GM12878 (cell line): ENCODE data around the gene EPHB2.

Experiments used
- BHLHE40 ChIP-seq, 2 experiments: fragments of 450-650 bp in 1 of 2; IDR thresholded peaks; 2 replicates each; pipeline ENCODE4 v1.6.1; 2011 to 2017; ENCODE audit warnings: low read depth in 2 of 2, borderline replicate concordance in 1 of 2, improper control_type of control experiment in 1 of 2, low read length in 1 of 2, mild to moderate bottlenecking in 1 of 2
- CEBPB ChIP-seq, 2 experiments: fragments of 150-350 bp in 1 of 2; IDR thresholded peaks; 2 replicates each; pipeline ENCODE4 v1.6.1; 2012 to 2014; ENCODE audit warnings: low read depth in 2 of 2, low read length in 2 of 2, borderline replicate concordance in 1 of 2, inconsistent platforms in 1 of 2
- DPF2 ChIP-seq: fragments of 450-650 bp; IDR thresholded peaks from 2 replicates; pipeline ENCODE4 v1.6.1; 2017; ENCODE audit warnings: mild to moderate bottlenecking
- EZH2 ChIP-seq: IDR thresholded peaks from 2 replicates; pipeline ENCODE4 v1.6.1; 2012; ENCODE audit warnings: low read depth, mild to moderate bottlenecking, control low read depth, inconsistent platforms, low read length, borderline replicate concordance; ENCODE audit not compliant: control insufficient read depth
- MYC ChIP-seq: IDR thresholded peaks from 2 replicates; pipeline ENCODE4 v1.6.1; 2011; ENCODE audit warnings: mild to moderate bottlenecking, low read length, moderate library complexity, inconsistent platforms; ENCODE audit not compliant: insufficient read depth, insufficient replicate concordance, insufficient read length, severe bottlenecking
- POLR2A ChIP-seq: IDR thresholded peaks from 2 replicates; pipeline ENCODE4 v1.6.1; 2011; ENCODE audit warnings: low read depth, mild to moderate bottlenecking, low read length
- RAD21 ChIP-seq: IDR thresholded peaks from 2 replicates; pipeline ENCODE4 v1.6.1; 2011; ENCODE audit warnings: mild to moderate bottlenecking, low read depth, low read length, moderate library complexity; ENCODE audit not compliant: insufficient read depth
- RBBP5 ChIP-seq: fragments of 200-600 bp; sonication (generic); conservative IDR thresholded peaks from 2 replicates; pipeline ENCODE4 v1.6.1; 2016
- SP1 ChIP-seq: IDR thresholded peaks from one replicate; pipeline ENCODE4 v1.6.1; 2011; ENCODE audit warnings: low read depth, low read length
- TAF1 ChIP-seq: IDR thresholded peaks from 2 replicates; pipeline ENCODE4 v1.6.1; 2011; ENCODE audit warnings: mild to moderate bottlenecking, low read depth, low read length, borderline replicate concordance
- TF ChIP-seq, protein P1 (sequence below), 3 experiments: IDR thresholded peaks in 2 of 3; conservative IDR thresholded peaks in 1 of 3; 2 replicates each; pipeline ENCODE4 v1.5.1; 2011; ENCODE audit warnings: low read depth in 3 of 3, low read length in 3 of 3, mild to moderate bottlenecking in 3 of 3, control low read depth in 2 of 3, moderate library complexity in 2 of 3, inconsistent platforms in 1 of 3, mixed read lengths in 1 of 3; ENCODE audit not compliant: control insufficient read depth in 2 of 3, insufficient read depth in 1 of 3; ENCODE audit errors: extremely low read depth in 1 of 3
- TF ChIP-seq, protein P2 (sequence below): IDR thresholded peaks from 2 replicates; pipeline ENCODE4 v1.6.1; 2011; ENCODE audit warnings: low read depth, mild to moderate bottlenecking, low read length, moderate library complexity, borderline replicate concordance; ENCODE audit errors: extremely low read depth

DNA sequence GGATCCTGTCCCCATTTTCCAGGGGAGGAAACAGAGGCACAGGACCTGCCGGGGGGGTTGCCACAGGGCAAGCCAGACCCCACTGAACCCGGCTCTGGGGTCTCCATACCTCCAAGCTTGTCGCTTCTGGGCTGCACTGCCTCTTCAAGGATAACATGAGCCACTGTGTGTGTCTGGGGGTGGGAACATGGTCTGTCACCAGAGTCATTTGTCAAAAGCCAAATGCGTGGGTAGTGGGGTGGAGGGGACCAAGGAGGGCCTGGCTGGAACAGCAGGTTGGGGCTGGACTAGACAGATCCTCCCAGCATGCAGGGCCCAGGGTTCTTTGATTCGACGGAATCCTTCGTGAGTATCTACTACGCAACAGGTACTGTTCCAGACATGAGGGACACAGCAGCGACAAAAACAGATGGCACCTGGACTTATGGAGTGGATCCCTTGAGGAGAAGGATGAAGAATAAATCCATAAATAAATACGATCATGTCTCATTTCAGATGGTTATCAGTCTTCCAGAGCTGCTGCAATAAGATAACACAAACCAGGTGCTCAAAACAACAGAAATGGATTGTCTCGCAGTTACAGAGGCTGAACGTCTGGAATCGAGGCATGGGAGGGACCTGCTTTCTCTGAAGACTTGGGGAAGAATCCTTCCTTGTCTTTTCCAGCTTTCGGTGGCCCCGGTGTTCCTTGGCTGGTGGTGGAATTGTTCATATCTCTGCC, 28.9 kb upstream of the EPHB2 start:
- TF ChIP-seq, protein P1, sequence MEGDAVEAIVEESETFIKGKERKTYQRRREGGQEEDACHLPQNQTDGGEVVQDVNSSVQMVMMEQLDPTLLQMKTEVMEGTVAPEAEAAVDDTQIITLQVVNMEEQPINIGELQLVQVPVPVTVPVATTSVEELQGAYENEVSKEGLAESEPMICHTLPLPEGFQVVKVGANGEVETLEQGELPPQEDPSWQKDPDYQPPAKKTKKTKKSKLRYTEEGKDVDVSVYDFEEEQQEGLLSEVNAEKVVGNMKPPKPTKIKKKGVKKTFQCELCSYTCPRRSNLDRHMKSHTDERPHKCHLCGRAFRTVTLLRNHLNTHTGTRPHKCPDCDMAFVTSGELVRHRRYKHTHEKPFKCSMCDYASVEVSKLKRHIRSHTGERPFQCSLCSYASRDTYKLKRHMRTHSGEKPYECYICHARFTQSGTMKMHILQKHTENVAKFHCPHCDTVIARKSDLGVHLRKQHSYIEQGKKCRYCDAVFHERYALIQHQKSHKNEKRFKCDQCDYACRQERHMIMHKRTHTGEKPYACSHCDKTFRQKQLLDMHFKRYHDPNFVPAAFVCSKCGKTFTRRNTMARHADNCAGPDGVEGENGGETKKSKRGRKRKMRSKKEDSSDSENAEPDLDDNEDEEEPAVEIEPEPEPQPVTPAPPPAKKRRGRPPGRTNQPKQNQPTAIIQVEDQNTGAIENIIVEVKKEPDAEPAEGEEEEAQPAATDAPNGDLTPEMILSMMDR (IDR thresholded peaks at IDR 0.05 in 2 of 3, conservative IDR thresholded peaks at IDR 0.05 in 1 of 3; ENCODE audit: control insufficient read depth in 2 of 3, extremely low read depth in 1 of 3, insufficient read depth in 1 of 3, low read depth in 3 of 3, low read length in 3 of 3) = no peak
- TF ChIP-seq POLR2A (no peak), MYC (no peak), BHLHE40 (IDR thresholded peaks at IDR 0.05; ENCODE audit: borderline replicate concordance in 1 of 2, low read depth in 2 of 2, low read length in 1 of 2) (no peak), SP1 (no peak), EZH2 (no peak), RAD21 (no peak), TAF1 (no peak), CEBPB (IDR thresholded peaks at IDR 0.05; ENCODE audit: borderline replicate concordance in 1 of 2, low read depth in 2 of 2, low read length in 2 of 2) (no peak), DPF2 (no peak), RBBP5 (no peak)
- TF ChIP-seq, protein P2, sequence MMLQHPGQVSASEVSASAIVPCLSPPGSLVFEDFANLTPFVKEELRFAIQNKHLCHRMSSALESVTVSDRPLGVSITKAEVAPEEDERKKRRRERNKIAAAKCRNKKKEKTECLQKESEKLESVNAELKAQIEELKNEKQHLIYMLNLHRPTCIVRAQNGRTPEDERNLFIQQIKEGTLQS = no peak
